OCI-LY1 (cell line): Measurements from ENCODE around the gene LOXL3.

ENCODE experiments used
- H2AFZ ChIP-seq: fragments of 200-600 bp; sonication (generic), shearing (Covaris generic); 2 replicates; pipeline ENCODE4 v1.6.0; 2014; ENCODE audit warnings: antibody characterized with exemption, mild to moderate bottlenecking, low read length
- H3F3A ChIP-seq: fragments of 200-600 bp; sonication (generic), shearing (Covaris generic); 2 replicates; pipeline ENCODE4 v1.6.0; 2014; ENCODE audit warnings: mild to moderate bottlenecking, antibody characterized with exemption, low read length, moderate library complexity; ENCODE audit not compliant: insufficient read depth
- H3K27ac ChIP-seq: fragments of 200-600 bp; sonication (generic); 2 replicates; pipeline ENCODE4 v1.5.1; 2014; ENCODE audit warnings: low read length, mixed run types, mild to moderate bottlenecking, low read depth; ENCODE audit not compliant: poor library complexity, severe bottlenecking
- H3K27me3 ChIP-seq: fragments of 200-600 bp; sonication (generic); 2 replicates; pipeline ENCODE4 v1.6.0; 2014; ENCODE audit warnings: antibody characterized with exemption, mild to moderate bottlenecking, low read length, moderate library complexity; ENCODE audit not compliant: insufficient read depth
- H3K36me3 ChIP-seq: fragments of 200-600 bp; sonication (generic); 2 replicates; pipeline ENCODE4 v1.6.1; 2014; ENCODE audit warnings: mild to moderate bottlenecking, antibody characterized with exemption, low read length, moderate library complexity, mixed read lengths; ENCODE audit not compliant: insufficient read depth
- H3K4me1 ChIP-seq: fragments of 200-600 bp; sonication (generic); 2 replicates; pipeline ENCODE4 v1.5.1; 2014; ENCODE audit warnings: mild to moderate bottlenecking, low read length, moderate library complexity; ENCODE audit not compliant: insufficient read depth, severe bottlenecking
- H3K4me2 ChIP-seq: fragments of 200-600 bp; sonication (generic), shearing (Covaris generic); 2 replicates; pipeline ENCODE4 v1.6.1; 2014; ENCODE audit warnings: low read length
- H3K4me3 ChIP-seq: fragments of 200-600 bp; sonication (generic); 2 replicates; pipeline ENCODE4 v1.5.1; 2014; ENCODE audit warnings: low read length, low read depth, mild to moderate bottlenecking, mixed read lengths; ENCODE audit not compliant: poor library complexity, severe bottlenecking
- H3K79me2 ChIP-seq: fragments of 200-600 bp; shearing (Covaris generic); 2 replicates; pipeline ENCODE4 v1.6.1; 2016; ENCODE audit warnings: mixed run types, low read length, mixed read lengths; ENCODE audit not compliant: insufficient read depth
- H3K9ac ChIP-seq: fragments of 200-600 bp; sonication (generic), shearing (Covaris generic); 2 replicates; pipeline ENCODE4 v1.6.1; 2014; ENCODE audit warnings: mild to moderate bottlenecking, low read length, mixed read lengths
- H3K9me2 ChIP-seq: fragments of 200-600 bp; sonication (generic), shearing (Covaris generic); 2 replicates; pipeline ENCODE4 v1.6.1; 2014; ENCODE audit warnings: low read depth, mild to moderate bottlenecking, low read length, mixed read lengths
- H3K9me3 ChIP-seq: fragments of 200-600 bp; shearing (Covaris generic); 2 replicates; pipeline ENCODE4 v1.6.1; 2014; ENCODE audit warnings: low read length, mixed read lengths
- H4K20me1 ChIP-seq: fragments of 200-600 bp; sonication (generic), shearing (Covaris generic); 2 replicates; pipeline ENCODE4 v1.6.0; 2016; ENCODE audit warnings: mild to moderate bottlenecking, low read length; ENCODE audit not compliant: insufficient read depth
- CTCF ChIP-seq: fragments of 200-600 bp; sonication (generic), shearing (Covaris generic); IDR thresholded peaks from 2 replicates; pipeline ENCODE4 v1.5.1; 2017; ENCODE audit warnings: mild to moderate bottlenecking, antibody characterized with exemption, low read length, moderate library complexity, mixed read lengths
- EZH2 ChIP-seq: fragments of 200-600 bp; sonication (generic), shearing (Covaris generic); IDR thresholded peaks from 2 replicates; pipeline ENCODE4 v1.8.0; 2017; ENCODE audit warnings: borderline replicate concordance, mixed run types, mild to moderate bottlenecking, antibody characterized with exemption, low read length, moderate library complexity, mixed read lengths

Gene LOXL3

GRCh38 chr2:74511104-74511989, 42.4 kb downstream of the LOXL3 start:
- Histone ChIP-seq H3K27ac (no peak overlapping the region), H3K9ac (no peak overlapping the region), H3F3A (no peaks in the 10 kb centered on the region), H3K4me1 (peaks cover 22% of the 10 kb centered on the region), H3K27me3 (peaks cover 4% of the 10 kb centered on the region; the same call in 1 of the 2 replicates), H2AFZ (no peak overlapping the region), H4K20me1 (no peaks in the 10 kb centered on the region), H3K9me3 (no peaks in the 10 kb centered on the region), H3K9me2 (no peaks in the 10 kb centered on the region), H3K4me2 (no peak overlapping the region), H3K4me3 (no peak overlapping the region), H3K79me2 (no peaks in the 10 kb centered on the region), H3K36me3 (no peaks in the 10 kb centered on the region)
- TF ChIP-seq EZH2: no peak
- no peak for TF ChIP-seq CTCF

GRCh38 chr2:74510272-74510671, 43.5 kb downstream of the LOXL3 start:
- Histone ChIP-seq H3K9me3 (no peaks in the 10 kb centered on the region), H4K20me1 (no peaks in the 10 kb centered on the region), H3K4me1 (peaks cover 23% of the 10 kb centered on the region), H3K9me2 (no peaks in the 10 kb centered on the region), H3K79me2 (no peaks in the 10 kb centered on the region), H3K4me2 (no peak overlapping the region), H2AFZ (no peak overlapping the region), H3K4me3 (no peak overlapping the region), H3K9ac (no peak overlapping the region), H3K27ac (no peak overlapping the region), H3K36me3 (peaks cover 9% of the 10 kb centered on the region), H3F3A (no peaks in the 10 kb centered on the region), H3K27me3 (peaks cover 4% of the 10 kb centered on the region; the same call in 1 of the 2 replicates)
- TF ChIP-seq CTCF (no peak), EZH2 (no peak)

GRCh38 chr2:74507926-74508520, 45.7 kb downstream of the LOXL3 start:
- Histone ChIP-seq H2AFZ (peak overlapping the region; percentile 39; the same call in 1 of the 2 replicates), H3K9ac (peak overlapping the region; percentile 90), H3K4me1 (peaks cover 30% of the 10 kb centered on the region), H3F3A (no peaks in the 10 kb centered on the region), H3K4me2 (peak overlapping the region; percentile 95), H3K79me2 (no peaks in the 10 kb centered on the region), H3K27me3 (peaks cover 3% of the 10 kb centered on the region; the same call in 1 of the 2 replicates), H3K27ac (peak overlapping the region; percentile 95), H3K9me3 (no peaks in the 10 kb centered on the region), H4K20me1 (no peaks in the 10 kb centered on the region), H3K36me3 (peaks cover 17% of the 10 kb centered on the region), H3K9me2 (no peaks in the 10 kb centered on the region), H3K4me3 (peak overlapping the region; percentile 86)
- TF ChIP-seq CTCF (no peak), EZH2 (no peak)
